HG03558 (cell line): Measurements from ENCODE around the gene ABHD12B.
"Not testable (repeated sequence)": the region's sequence is repeated elsewhere in the genome, so short reads cannot be mapped to it uniquely, and the experiment has no call there.

ENCODE experiments used
- ATAC-seq: cut with Tn5 transposase; IDR thresholded peaks from one replicate; pipeline ENCODE4 v1.9.1; 2021; ENCODE audit warnings: moderate number of reproducible peaks; ENCODE audit not compliant: unreplicated experiment; ENCODE audit errors: extremely low read depth

The ABHD12B gene

DNA sequence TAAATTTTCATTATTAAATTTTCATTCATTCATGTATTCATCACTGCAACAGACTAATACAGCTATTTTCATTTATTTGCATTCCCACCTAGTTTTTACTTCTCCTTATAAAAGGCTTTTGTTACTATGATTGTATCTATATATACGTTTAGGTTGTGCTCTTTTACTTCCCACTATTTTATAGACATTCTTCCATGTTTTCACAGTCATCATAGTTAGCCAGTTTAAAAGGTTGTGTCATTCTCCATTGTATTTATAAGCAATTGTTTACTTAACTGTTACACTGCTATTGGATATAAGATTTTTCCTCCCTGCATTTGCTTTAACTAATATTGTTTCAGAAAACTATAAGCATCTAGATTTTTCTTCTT, 12.0 kb downstream of the ABHD12B start:
- ATAC-seq, result no peak

DNA sequence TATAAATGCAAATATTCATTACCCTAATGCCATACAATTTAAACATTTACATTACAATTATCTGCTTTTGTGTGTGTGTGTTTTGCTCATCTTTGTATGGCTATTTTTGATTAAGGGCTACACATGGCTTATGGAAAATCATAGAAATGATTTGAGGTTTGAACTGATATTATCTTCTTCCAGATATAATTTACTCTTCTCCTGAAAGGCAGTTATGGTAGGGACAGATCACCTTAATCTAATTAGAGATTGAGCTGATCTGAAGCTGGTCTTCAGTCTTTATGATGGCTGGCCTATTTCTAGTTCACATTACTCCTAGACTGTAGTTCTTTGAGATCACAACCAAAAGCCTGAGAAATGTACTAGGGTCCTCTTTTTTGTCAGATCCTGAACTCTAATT, 15.6 kb downstream of the ABHD12B start:
- ATAC-seq, result no peak

GRCh38 chr14:50892255-50892654, 20.4 kb downstream of the ABHD12B start:
- no peak for ATAC-seq

DNA sequence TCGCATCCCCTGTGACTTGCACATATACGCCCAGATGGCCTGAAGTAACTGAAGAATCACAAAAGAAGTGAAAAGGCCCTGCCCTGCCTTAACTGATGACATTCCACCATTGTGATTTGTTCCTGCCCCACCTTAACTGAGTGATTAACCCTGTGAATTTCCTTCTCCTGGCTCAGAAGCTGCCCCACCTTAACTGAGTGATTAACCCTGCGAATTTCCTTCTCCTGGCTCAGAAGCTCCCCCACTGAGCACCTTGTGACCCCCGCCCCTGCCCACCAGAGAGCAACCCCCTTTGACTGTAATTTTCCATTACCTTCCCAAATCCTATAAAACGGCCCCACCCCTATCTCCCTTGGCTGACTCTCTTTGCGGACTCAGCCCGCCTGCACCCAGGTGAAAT, 24.6 kb downstream of the ABHD12B start:
- not testable (repeated sequence) for ATAC-seq

GRCh38 chr14:50897005-50897404, 25.2 kb downstream of the ABHD12B start:
- not testable (repeated sequence) for ATAC-seq

DNA sequence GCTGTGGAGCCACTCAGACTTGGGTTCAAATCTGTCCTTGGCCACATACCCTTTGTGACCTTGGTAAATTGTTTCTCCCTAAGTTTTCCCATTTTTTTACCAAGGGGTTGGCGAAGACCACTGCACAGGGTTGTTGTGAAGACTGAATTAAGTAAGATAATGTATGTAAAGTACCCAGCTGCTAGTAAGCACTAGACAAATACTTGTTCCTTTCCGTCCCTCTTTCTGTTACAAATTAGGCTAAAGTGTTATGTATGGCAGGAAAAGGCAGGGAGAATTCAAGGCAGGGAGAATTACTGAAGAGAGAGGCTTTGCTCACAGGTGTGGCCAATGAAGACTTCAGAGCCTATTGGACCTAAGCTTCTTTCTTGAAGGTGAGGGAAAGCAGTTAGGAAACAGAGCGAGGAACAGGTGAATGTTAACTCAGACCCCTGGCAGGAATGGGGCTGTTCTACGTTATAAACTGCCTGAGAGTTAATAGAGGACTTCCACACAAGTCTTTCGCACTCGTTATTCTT, 25.9 kb downstream of the ABHD12B start:
- no peak for ATAC-seq

- no peak for ATAC-seq
These were observed 29.5 kb downstream of the ABHD12B start for GRCh38 chr14:50901361-50901760.

DNA sequence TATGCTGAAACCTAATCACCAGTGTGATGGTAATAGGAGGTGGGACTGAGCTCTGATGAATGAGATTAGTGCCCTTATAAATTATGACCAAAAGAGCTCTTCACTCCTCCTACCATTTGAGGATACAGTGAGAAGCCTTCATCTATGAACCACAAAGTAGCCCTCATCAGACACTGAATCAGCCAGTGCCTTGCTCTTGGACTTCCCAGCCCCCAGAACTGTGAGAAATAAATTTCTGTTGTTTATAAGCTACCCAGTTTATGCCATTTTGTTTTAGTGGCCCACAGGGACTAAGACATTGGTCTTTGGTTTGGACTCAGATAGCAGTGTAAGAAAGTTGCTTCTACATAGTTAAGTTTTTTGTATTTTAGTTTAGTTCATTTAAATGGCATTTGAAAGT, 32.9 kb downstream of the ABHD12B start:
- ATAC-seq, result no peak

DNA sequence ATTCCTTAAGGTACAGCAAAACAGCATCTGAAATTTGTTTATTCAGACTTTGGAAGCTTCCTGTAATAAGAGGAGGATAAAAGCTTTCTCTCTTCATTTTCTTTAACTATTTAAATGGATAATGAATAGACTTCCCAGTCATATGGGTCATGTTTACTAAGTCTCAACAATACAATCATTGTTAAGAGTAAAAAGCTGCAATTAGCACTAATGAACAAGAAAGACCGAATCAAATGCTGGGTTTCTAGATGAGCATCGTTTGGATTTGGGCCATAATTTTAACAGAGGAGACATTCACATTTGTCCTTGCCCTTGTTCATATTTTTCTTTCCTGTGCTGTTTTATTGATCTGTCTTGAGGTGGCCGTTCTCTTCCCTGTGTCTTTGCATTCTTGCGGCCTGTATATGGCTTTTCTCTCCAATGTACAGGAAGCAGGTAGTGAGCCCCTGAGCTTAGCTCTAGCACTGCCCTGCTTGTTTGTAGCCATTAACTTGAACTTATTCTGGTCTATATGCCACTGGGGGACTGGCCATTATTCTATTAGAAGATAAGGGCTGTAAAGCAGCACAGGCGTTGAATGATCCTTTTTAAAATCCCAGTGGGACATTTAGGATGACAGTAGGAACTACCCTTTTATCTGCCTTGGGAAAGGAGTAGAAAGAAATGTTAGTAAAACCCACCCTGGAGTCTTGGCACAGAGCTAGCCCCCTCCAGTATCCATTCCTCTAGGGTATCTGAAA, 34.6 kb downstream of the ABHD12B start:
- ATAC-seq, result no peak

- no peak for ATAC-seq
These were observed 38.9 kb downstream of the ABHD12B start for GRCh38 chr14:50910495-50911420.

DNA sequence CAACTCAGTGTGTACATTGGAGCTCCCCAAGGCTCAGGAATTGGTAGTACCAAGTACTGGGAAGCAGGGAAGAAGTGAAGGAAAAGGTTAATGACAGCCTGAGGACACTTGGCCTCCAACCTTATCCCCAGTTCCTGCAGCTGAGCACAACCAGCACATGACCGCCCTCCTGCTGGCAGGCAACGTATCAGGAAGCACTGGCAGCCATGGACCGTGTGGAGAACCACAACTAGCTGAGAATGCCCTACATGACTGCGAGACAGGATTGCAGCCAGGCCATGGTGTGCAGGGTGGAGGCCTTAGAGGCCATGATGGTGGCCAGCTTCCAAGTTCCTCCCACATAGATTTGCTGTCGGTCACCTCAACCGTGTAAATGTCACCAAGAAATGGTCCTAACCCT, 45.6 kb downstream of the ABHD12B start:
- ATAC-seq, result no peak

DNA sequence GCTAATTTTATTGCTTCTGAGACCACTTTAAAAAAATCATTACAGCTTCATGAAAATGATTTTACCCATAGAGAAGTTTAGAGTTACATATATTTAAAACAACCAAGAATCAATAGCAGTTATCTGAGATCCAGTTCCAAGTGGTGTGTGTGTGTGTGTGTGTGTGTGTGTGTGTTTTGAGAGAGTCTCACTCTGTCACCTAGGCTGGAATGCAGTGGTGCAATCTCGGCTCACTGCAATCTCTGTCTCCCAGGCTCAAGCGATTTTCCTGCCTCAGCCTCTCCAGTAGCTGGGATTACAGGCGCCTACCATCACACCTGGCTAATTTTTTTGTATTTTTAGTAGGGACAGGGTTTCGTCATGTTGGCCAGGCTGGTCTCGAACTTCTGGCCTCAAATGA, 47.7 kb downstream of the ABHD12B start:
- not testable (repeated sequence) for ATAC-seq

DNA sequence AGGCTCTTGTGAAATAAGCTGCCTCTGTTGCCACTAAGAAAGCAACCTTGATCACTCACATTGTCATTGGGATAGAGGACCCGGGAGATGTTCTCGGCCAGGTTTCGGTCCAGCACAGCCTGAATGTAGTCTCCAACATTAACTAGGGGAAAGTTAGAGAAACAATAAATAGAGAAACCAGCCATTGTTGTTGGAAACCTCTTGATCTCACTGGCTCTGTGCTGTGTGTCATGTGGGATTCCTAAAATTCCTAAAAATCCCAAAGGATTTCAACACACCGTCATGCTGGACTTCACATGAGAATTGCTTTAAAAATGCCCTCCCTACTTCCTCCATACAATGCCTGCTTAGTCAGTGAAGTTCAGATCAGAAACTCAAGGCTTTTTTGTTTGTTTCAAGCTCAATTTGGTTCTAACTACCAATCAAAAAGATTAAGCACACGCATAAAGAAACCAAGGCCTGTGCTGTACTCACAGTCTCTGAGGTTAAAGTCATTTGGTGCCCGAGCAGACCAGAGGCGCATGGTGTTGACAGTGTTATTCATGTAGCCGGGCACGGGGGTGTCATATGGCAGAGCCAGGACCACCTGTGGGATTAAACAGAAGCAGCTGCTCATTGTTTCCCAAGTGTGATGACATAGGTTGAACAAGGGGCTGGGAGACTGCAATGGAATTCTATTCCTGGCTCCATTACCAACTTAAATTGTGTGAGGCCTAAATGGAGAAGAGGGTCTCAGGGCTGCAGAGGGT, 48.8 kb downstream of the ABHD12B start:
- no peak for ATAC-seq

- ATAC-seq, result no peak
These were observed 51.0 kb downstream of the ABHD12B start for GRCh38 chr14:50922803-50923202.

GRCh38 chr14:50924236-50924635, 52.4 kb downstream of the ABHD12B start:
- ATAC-seq, result no peak

GRCh38 chr14:50924843-50925242, 53.0 kb downstream of the ABHD12B start:
- no peak for ATAC-seq

- ATAC-seq, result no peak
These were observed 55.1 kb downstream of the ABHD12B start for GRCh38 chr14:50926851-50927386.

- no peak for ATAC-seq
These were observed 56.3 kb downstream of the ABHD12B start for GRCh38 chr14:50928002-50928635.

- ATAC-seq, result no peak
These were observed 57.7 kb downstream of the ABHD12B start for GRCh38 chr14:50929506-50929905.

DNA sequence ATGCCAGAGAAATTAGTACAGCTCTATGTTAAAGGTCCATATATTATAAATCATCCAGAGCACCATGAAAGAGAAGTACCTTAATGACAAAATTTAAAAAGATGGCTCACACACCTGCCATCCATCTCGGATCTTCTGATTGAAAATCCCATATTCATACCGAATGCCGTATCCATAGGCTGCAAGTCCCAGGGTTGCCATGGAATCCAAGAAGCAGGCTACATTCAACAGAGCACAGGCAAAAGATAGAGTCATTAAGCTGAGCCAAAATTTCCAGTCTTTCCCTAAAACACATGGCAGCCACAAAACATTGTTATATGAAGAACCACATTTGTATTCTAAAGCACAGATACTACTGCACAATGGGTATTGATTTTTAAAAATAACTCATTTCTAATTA, 59.7 kb downstream of the ABHD12B start:
- no peak for ATAC-seq
